DMS79 (cell line): ENCODE data around the gene RPL3.

Experiments
- DNase-seq: peaks from one replicate; lab custom pipeline; 2025; lab: John Stamatoyannopoulos, UW

The RPL3 gene

DNA sequence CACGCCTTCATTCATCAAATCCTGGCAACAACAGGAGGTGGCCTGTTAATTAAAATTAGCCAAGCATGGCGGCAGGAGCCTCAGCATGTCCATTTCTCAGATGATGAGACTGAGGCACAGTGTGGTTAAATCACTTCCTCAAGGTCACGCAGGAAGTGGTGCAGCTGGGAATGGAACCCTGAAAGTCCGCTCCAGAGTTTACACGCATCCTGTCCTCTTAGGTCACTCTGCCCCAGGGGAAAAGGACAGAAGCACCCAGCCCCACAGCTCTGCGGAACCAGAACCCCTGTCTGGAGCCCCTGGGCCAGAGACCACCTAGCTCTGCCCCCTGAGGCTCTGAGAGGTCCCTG is 19.6 kb downstream of the RPL3 start:
- DNase-seq = no peak

DNA sequence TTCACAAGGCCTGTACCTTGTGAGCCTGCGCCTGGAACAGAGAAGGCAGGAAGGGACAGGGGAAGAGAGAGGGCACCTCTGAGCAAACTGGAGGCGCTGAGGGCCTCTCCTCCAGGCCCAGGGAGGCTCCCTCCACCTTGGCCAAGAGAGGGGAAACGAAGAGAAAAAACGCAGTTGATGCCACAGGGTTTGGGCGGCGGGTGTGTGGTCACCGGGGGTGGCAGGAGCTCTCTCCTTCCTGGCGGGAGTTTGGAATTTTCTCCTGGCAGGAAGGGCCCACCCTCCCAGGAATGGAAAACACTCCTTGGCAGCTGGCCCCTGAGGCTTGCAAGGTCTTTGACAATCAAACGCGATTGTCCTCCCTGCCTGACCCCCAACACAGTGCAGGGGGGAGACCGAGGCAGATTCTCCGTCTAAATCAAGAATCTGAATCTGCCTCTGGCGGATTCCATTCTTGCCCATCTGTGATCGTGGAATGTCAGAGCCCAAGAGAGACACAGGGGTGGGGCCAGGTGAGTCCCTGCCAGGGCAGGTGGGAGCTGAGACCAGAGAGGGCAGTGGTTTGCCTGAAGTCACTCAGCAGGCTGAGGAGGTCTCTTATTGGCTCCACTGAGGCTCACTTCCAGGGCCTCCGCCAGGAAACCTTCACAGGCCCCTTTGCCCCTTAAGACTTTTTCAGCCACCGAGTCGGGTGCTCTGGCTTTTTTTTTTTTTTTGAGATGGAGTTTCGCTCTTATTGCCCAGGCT is 21.0 kb downstream of the RPL3 start:
- no peak for DNase-seq

DNA sequence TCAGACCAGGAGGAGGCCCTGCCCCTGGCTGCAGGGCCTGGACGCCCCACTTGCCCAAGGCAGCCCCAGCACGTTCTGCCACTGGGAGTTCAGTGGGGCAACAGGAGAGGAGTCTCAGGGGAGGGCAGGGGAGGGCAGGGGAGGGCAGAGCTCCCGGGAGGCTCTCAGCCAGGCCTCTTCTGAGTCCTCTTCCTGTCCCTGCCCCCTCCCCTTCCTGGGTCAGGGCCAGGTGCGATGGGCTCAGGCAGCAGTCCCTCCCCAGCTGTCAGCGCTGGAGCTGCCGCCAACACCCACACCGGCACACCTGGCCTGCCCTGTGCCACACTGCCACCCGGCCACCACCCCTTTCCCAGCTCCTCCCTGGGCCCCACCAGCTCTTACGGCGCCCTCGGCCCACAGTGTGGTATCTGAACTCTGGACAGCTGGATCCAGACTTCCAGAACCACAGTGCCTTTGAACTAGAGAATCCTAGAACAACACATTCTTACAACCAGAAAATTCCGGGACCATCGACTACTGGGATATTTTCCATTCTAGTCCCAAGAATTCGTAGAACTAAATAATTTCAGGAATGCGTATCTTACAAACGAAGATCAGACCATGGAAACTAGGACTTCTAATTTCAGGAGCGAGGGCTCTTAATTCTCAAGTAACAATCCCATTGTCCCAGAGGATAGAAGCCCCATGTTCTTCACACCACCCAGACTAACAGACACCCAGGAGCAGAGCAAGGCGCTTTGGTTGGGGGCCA is 21.8 kb downstream of the RPL3 start:
- DNase-seq = no peak

DNA sequence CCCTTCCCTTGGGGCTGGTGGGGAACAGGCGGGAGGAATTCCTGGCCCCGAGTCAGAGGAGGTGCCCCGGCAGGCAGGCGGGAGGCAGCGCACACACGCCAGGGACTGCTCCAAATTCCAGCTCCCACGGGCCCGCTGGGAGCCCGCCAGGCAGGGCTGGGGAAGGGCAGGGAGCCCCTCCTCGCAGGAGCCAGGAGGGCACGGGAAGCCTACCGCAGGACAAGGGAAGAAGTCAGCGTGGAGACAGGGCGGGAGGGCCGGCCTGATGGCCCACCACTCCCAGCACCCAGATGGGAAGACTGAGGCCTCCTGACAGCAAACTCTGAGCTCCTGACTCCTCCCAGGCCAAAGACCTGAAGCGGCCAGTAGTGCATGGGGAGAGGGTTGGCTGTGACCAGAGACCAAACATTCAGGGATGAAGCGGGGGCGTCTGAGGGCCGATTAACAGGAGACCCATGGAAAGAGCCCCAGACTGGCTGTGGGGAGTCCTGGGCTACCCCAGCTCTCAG is 22.4 kb downstream of the RPL3 start:
- DNase-seq = no peak

DNA sequence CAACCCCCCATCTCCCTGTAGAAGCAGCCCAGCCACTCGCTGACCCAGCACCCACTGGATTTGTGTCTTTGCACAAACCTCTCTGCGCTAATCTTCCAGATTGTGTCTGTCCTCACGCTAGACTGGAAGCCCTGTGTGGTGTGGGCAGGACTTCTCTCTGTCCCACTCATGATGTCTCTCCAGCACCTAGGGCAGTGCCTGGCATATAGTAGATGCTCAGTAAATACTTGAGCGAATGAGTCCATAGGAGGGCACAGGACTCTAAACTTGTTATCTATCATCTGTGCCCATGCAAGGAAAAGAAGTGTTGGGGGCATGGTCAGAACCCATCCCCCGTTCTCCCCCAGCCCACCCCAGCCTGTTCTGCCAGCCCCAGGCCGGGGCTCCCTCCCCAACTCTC is 22.9 kb downstream of the RPL3 start:
- no peak for DNase-seq

DNA sequence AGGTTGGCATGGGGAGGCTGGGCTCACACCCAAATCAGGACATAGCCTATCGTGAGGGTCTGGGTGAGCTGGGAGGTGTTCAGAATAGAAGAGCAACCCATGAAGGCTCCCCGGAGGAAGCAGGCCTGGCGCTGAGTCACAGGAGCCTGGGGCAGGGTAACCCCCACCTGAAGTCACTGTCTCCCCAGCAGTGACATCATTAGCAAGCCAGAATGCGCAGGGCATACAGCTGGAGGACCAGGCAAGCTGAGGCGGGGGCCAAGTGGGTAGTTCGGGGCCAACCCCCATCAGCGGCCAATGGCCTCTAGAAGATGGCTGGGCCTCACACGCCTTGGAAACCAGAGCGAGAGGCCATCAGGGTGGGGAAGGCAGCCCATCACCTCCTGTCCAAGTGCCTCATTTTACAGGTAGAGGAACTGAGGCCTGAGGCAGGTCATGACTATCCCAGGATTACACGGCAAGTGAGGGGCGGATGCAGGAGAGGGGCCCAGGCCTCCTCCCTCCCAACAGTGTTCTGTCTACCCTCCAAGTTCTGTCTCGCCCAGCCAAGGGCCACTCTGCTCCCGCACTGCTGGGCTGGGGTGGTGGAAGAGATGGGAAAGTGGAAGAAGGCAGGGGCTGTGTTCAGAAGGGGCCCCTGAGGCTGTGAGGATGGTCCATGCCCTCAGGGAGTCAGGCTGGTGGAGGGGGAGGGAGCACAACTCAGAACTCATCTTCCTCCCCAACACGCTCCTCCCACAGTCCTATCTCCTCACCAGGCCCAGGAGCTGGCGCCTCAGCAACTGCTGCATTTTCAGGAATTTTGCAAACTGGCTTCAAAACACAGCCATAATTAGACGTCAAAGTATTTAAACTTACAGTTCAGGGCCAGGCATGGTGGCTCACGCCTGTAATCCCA is 24.6 kb downstream of the RPL3 start:
- DNase-seq = no peak

DNA sequence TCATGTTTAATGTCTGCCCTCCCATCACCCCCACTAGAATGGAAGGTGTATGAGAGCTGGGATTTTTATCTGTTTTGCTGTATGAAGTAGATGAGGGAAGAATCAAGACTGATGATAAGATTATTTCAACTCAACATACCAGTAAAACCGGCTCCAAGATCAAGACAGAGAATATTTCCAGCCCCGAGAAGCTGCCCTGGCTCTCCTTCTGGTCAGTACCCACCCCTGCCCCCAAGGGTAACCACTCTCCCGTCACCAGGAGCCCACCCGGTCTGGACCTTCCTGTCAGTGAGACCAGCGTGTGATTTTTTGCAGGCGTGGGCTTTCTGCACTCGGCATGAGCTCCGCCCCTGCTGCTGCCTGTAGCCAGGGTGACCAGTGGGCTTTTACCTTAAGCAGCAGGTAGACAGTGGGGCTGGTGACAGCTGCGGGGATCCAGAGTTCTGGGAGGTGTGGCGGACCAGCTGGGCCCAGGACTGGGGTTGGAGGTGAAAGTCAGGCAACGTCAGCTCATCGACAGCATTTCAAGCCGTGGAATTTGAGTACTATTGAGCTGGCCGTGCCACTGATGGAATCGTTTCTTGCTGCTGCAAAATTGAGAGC is 25.6 kb downstream of the RPL3 start:
- DNase-seq = no peak

DNA sequence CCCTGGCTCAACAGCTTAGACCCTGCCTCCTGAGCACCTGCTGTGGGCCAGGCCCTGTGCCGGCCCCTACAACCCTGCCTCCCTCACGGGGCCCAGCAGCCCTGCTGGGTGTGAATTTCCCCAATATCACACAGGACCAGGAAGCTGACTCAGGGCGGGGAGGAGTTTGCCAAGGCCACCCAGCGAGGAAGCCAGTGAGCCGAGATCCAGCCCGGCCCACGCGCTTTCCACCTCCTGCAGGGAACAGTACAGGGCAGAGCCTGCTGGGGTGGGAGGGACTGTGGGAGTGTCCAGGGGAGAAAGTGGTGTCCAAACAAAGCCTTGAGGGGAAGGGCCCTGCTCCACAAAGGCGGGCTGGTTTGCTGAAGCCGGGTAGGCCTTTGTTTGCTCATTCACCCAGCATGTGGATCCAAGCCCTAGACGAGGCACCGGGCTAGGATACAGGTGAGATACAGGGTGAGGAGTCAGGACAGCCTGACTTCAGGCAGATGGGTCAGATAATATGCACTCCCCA is 26.8 kb downstream of the RPL3 start:
- no peak for DNase-seq

DNA sequence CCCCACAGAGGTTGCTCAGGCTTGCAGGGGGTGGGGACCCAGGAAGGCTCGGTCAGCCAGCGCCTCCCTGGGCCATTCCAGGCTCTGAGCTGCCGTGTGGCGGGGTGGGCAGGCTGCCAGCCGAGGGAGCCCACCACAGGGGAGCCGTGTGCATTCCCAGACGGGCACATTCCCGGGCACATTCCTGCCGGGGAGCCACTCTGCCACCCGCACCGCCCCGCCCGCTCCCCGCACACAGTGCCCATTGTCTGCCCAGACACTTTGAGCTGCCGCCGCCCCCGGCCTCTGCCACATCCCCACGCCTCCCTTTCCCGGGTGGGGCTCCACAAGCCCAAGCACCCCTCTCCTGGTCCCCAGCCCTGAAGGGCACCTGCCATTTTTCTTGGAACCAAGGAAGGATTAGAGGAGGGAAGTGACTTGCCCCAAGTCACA is 27.4 kb downstream of the RPL3 start:
- DNase-seq = no peak

DNA sequence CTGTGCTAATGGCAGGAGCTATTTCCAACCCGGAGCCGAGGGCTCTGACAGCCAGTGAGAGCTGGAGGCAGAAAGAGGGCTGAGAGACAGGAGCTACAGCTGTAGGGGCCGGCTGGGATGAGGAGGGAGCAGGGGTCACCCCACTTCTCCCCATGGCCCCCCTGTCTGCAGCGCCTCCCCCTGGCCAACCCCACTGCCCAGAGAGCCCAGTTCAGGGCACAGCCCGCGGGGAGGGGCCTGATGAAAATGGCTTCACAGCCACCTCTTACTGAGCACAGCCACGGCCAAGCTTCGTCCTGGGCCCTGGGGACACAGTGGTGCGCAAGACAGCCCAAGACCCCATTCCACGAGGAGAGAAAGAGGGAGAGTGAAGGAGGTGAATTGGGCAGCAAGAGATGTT is 27.9 kb downstream of the RPL3 start:
- no peak for DNase-seq

DNA sequence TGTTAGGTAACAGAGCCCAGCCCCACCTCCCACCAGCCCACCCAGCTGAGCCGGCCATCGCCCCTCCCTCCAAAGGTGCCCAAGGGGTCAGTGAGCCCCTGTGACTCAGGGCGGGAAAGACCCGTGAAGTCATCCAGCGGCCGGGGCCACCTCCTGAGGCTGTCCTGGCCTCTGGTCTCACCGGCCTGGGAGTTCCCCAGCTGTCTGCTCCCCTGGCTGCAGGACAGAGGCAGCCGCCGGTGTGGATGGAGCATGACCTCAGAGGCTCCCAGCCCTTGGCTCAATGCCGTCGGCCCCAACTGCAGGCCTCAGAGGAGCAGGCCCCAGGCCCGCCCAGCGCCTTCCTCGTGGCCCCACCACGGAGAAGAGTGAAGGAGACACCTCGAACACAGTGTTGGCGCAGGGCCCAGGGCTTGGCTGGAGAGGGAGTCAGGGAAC is 28.7 kb downstream of the RPL3 start:
- DNase-seq = no peak

DNA sequence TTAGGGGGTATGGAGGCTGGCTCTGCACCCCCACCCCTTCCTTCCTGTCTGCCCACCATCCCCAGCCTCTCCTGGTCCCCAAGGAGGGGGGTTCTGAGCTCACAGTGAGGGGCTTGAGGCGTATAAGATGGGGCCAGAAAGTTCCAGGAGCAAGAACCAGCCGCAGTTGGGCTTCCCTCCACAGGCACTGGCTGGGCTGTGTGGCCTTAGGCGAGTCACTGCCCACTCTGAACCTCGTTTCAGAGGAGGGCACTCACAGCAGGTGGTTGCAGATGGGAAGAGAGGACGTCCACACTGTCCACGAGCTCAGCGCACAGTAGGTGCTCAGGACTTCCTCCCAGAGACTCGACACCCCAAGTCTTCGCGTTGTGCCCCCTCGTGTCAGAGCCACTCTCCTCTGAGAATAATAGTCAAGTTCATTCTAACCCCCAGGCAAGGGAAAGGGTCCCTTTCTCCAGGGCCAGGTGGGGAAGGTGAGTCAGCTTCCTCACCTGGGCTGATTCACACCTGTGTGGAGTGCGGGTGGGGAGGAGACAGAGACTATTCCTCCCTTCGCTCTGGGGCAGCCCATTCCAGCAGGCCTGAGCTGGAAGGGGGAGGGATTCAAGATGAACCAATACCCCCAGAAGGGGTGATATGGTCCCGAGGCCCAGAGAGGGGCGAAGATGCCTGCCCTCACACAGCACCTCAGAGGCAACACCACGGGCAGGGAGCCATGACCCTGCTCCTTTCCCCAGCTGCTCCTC is 29.3 kb downstream of the RPL3 start:
- DNase-seq = no peak

DNA sequence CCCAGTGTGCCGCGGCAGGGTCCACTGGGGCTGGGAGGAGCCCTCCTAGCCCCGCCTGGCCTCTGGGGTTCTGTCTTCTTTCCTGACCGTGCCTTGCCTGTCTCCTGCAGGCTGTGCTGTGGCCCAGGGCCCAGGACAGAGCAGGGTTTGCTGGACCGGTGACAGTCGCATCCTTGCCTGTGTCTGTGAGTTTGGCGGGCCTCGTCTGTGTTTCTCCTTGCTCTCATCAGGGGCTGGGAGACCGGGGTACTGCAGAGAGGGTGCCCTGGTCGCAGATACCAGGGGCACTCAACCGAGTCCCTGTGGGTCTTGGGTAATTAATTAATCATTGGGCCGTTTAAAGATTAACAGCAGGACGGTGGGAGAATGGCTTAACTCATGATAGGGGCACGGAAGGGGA is 29.9 kb downstream of the RPL3 start:
- no peak for DNase-seq

DNA sequence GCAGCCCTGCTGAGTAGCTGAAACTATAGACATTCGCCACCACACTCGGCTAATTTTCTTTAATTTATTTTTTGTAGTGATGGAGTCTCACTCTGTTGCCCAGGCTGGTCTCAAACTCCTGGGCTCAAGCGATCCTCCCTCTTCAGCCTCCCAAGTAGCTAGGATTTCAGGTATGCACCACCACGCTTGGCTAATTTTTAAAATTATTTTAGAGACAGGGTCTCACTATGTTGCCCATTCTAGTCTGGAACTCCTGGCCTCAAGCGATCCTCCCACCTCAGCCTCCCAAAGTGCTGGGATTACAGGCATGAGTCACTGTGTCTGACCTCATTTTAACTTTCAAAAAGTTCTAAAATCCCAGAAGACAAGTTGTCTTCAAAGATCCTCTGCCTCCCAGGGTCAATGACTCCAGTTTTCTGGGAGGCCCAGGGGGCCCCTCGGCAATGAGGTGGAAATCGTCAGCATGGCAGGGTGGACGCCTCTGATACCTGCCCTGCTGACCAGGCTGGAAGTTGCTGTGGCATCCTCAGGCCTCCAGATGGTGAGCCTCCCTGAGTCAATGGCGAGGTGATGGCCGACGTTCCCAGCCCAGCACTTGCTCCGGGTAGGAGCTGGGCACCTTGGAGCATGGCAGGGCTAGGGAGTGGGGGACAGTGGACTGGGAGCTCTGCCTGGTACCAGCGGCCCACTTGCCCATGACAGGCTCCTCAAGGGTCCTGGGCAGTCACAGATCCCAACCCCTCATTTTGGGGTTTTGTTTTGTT is 31.1 kb downstream of the RPL3 start:
- DNase-seq = no peak

DNA sequence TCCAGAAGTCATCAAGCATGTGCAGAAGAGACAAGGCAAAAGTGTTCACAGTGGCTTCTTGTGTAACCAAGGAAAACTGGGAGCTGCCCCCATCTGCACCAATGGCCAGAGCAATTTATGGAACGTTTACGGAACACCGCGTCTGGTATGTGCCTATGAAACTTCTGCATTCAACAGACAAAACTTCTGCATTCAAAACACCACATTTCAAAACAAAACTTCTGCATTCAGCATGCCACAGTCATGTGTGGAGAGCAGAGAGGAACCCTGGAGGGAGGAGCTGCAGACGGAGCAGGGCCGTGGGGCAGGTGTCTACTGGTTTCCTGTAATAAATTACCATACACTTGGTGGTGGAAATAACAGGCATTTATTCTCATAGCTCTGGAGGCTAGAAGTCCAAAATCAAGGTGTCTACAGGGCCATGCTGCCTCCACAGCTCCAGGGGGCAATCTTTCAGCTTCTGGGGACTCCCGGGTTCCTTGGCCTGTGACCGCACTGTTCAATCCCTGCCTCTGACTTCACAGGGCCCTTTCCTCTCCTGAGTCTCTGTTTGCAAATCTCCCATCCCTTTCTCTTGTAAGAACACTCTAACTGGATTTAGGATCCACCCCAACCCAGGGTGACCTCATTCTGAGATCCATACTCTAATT is 32.2 kb downstream of the RPL3 start:
- no peak for DNase-seq

DNA sequence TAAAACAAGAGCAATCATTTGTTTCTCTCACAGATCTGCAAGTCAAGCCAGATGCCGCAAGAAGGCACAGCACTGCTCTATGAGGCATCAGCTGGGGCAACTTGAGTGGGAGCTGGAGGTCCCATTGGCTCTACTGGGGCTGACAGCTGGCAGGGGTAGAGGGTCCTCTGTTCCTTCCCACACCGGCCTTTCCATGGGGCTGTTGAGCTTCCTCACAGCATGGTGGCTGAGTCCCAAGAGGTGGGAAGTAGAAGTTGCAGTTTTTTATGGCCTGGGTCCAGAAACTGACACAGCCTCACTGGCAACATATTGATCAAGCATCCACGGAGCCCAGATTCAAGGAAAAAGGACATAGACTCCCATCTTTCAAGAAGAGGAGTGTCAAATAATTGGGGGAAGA is 34.4 kb downstream of the RPL3 start:
- DNase-seq = no peak

DNA sequence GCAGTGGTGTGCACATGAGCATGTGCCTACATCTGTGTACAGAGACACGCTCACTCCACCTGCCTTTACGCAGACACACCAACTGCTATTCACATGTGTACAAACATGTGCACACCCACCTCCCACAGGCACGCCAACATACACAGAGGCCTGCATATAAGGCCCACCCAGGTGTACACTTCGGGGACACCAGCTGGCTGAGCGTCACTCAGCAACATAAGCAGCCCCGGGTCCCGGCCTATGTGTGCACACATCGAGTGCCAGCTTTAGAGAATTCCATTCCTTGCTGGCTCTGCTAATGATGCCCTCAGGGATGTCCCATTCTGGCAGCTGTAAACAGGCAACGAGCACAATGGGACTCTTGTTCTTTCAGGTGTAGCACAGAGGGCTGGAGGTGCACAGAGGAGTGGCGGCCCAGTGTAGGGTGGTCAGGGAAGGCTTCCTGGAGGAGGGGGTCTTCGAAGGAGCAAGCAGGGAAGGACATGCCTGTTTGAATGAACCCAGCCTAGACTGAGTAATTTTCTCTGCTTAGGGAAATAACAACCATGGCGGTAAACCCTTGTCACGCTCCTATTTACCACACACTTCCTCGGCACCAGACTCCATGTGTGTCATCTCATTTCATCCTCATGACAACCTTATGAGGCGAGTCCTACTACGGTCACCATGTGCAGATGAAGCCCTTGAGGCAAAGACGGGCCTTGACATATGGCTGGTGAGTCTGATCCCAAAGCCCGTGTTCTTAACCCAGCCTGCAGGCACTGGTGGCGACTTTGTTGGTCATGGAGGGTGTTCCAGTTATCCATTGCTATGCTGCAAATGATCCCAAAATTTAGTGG is 35.1 kb downstream of the RPL3 start:
- DNase-seq = no peak

DNA sequence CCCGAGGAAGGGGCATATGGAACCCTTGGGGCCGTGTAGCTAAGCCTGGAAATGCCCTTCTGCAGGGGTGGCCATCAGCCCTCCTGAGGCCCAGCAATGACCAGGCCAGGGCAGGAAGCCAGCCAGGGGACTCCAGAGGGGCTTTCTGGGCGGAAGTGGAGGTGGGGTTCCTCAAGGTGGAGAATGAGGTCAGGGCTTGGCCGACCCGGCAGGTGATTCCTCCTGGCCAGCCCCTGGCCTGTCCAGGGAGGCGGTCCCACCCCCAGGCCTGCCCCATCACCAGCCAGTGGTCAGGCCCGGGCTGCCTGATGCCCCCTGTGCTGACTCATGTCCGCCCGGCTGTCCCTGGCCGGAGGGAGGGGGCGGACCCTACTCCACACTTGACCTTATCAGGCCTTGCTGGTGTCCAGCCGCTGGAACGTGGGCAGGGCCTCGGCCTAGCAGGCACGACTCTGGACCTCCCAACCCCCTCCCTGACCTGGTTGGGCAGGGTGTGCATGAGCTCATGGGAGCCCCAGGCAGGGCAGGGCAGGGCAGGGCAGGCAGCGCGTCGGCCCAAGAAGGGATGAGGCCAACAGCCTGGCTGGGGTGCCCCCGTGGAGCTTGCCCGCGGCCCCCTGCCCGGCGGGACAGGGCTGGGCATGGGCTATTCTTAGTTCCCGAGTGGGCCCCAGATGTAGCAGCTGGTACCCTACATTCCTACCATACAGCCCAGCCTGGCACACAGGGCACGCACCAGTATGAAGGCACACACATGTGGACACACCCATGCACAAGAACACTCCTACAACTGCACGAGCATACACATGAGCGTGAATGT is 35.9 kb downstream of the RPL3 start:
- no peak for DNase-seq
